ENCODE measurements around the gene C5orf63. TPM values are rescaled to one million over a fixed set of nuclear protein-coding genes. Genes with fewer than 3 reads are reported as not detected.

Gene C5orf63
- total RNA-seq, 1 donor from 2014 or later: not detected

DNA sequence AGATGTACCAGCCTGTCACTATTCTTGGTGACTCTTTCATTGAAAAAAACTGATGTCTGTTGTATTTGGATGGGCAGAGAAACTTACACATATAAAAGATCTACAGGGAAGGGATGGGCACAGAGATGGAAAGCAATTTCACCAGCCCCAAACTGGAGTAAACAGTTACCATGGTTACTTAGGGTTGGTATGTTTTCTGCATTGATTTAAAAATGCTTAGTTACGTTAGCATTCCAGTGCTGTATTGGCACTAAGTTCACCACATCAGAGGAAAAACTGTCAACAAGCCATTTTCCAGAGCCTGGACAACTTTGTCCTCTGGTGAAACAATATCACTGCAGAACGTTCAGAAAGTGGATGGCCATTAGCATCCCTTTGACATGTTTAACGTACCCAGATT, 70.9 kb downstream of the C5orf63 start:
- Histone ChIP-seq H3K27ac (no peak overlapping the region), H3K9me3 (no peaks in the 10 kb centered on the region)

GRCh38 chr5:127001621-127002296, 71.5 kb downstream of the C5orf63 start:
- no peaks in the 10 kb centered on the region for H3K36me3 ChIP-seq
- H3K27ac ChIP-seq: no peak overlapping the region

More for the DNA sequence above, 70.9 kb downstream of the C5orf63 start:
- Histone ChIP-seq H3K4me3 (no peak overlapping the region), H3K4me1 (peaks cover 0 to 2% of the 10 kb centered on the region in 2 donors), H3K36me3 (no peaks in the 10 kb centered on the region), H3K27me3 (no peaks in the 10 kb centered on the region)
- intact Hi-C loops (cut with DNase I): no loop called here
- DNase-seq (ENCODE audit: low spot score in 2 of 2): no peak
- TF ChIP-seq, protein P1, sequence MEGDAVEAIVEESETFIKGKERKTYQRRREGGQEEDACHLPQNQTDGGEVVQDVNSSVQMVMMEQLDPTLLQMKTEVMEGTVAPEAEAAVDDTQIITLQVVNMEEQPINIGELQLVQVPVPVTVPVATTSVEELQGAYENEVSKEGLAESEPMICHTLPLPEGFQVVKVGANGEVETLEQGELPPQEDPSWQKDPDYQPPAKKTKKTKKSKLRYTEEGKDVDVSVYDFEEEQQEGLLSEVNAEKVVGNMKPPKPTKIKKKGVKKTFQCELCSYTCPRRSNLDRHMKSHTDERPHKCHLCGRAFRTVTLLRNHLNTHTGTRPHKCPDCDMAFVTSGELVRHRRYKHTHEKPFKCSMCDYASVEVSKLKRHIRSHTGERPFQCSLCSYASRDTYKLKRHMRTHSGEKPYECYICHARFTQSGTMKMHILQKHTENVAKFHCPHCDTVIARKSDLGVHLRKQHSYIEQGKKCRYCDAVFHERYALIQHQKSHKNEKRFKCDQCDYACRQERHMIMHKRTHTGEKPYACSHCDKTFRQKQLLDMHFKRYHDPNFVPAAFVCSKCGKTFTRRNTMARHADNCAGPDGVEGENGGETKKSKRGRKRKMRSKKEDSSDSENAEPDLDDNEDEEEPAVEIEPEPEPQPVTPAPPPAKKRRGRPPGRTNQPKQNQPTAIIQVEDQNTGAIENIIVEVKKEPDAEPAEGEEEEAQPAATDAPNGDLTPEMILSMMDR (IDR thresholded peaks at IDR 0.05): no peak

More at GRCh38 chr5:127001621-127002296, 71.5 kb downstream of the C5orf63 start:
- no peaks in the 10 kb centered on the region for H3K27me3 ChIP-seq
- DNase-seq (ENCODE audit: low spot score in 2 of 2): no peak
- TF ChIP-seq, protein P1 (IDR thresholded peaks at IDR 0.05): no peak
- peaks cover 0 to 2% of the 10 kb centered on the region in 2 donors for H3K4me1 ChIP-seq
- intact Hi-C loops (cut with DNase I): no loop called here
- no peaks in the 10 kb centered on the region for H3K9me3 ChIP-seq
- no peak overlapping the region for H3K4me3 ChIP-seq

Other genes with a start within 250 kb of the C5orf63 start
- 22.6 TPM for gene MARCHF3, start 42.9 kb downstream of the C5orf63 start, total RNA-seq
- 0.11 TPM for gene MEGF10, start 217.3 kb upstream of the C5orf63 start, total RNA-seq